GM12865 (cell line): ENCODE measurements around the gene GALNT5.

Experiments
- DNase-seq: peaks from one replicate; pipeline ENCODE4 v3.0.0; 2010; ENCODE audit warnings: low read depth
- H3K4me3 ChIP-seq: 2 replicates; pipeline ENCODE4 v1.5.1; 2011; ENCODE audit warnings: mild to moderate bottlenecking, low read depth, low read length, control low read depth
- CTCF ChIP-seq: IDR thresholded peaks from 2 replicates; pipeline ENCODE4 v1.5.1; 2011; ENCODE audit warnings: low read length, control low read depth, low read depth, inconsistent platforms; ENCODE audit not compliant: insufficient read depth; ENCODE audit errors: missing control alignments

The GALNT5 gene

GRCh38 chr2:157312866-157313486, 55.5 kb downstream of the GALNT5 start:
- TF ChIP-seq CTCF: no peak
- H3K4me3 ChIP-seq: no peak overlapping the region
- no peak for DNase-seq

- DNase-seq: no peak
- TF ChIP-seq CTCF: no peak
- H3K4me3 ChIP-seq: no peak overlapping the region
Measured at GRCh38 chr2:157315901-157316300, 58.4 kb downstream of the GALNT5 start.

- no peak for TF ChIP-seq CTCF
- DNase-seq: no peak
Measured at GRCh38 chr2:157318884-157319283, 61.4 kb downstream of the GALNT5 start.

GRCh38 chr2:157319795-157320194, 62.3 kb downstream of the GALNT5 start:
- H3K4me3 ChIP-seq: no peak overlapping the region
- no peak for TF ChIP-seq CTCF
- DNase-seq: no peak

More at GRCh38 chr2:157318884-157319283, 61.4 kb downstream of the GALNT5 start:
- no peak overlapping the region for H3K4me3 ChIP-seq

- no peak overlapping the region for H3K4me3 ChIP-seq
- TF ChIP-seq CTCF: no peak
- DNase-seq: no peak
Measured at GRCh38 chr2:157320409-157320808, 62.9 kb downstream of the GALNT5 start.

- TF ChIP-seq CTCF: no peak
- H3K4me3 ChIP-seq: no peak overlapping the region
- no peak for DNase-seq
Measured at GRCh38 chr2:157321466-157321865, 64.0 kb downstream of the GALNT5 start.

GRCh38 chr2:157322432-157322831, 64.9 kb downstream of the GALNT5 start:
- H3K4me3 ChIP-seq: no peak overlapping the region
- TF ChIP-seq CTCF: no peak
- no peak for DNase-seq
